Measurements from ENCODE around the gene RYR1.

- no peak for TF ChIP-seq YY1 (IDR thresholded peaks at IDR 0.05; ENCODE audit: insufficient read depth, insufficient read length)
- no peak for TF ChIP-seq SUZ12 (IDR thresholded peaks at IDR 0.05; ENCODE audit: extremely low read depth, insufficient read depth, insufficient read length)
- TF ChIP-seq ZNF274 (IDR thresholded peaks at IDR 0.05; ENCODE audit: low read depth, low read length) = no peak
Observed at GRCh38 chr19:38545596-38545995, 112.1 kb downstream of the RYR1 start.

Data from NT2/D1 (cell line).